HG03520 (cell line): ENCODE results near the gene ABCA4.

Source experiments
- ATAC-seq: cut with Tn5 transposase; IDR thresholded peaks from one replicate; pipeline ENCODE4 v1.9.1; 2021; ENCODE audit warnings: mild to moderate bottlenecking, moderate library complexity; ENCODE audit not compliant: unreplicated experiment

ABCA4 gene

DNA sequence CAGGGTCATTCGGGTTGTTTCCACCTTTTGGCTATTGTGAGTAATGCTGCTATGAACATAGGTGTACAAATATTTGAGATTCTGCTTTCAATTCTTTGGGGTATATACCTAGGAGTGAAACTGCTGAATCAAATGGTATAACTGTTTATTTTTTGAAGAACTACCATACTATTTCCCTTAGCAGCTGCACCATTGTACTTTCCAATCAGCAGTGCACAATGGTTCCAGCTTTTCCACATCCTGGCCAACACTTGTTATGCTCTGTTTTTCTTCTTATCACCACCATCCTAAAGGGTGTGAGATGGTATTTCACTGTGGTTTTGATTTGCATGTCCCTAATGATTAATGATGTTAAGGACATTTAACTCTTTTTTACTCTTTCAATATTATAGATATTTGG, 3.6 kb upstream of the ABCA4 start:
- ATAC-seq: no peak

DNA sequence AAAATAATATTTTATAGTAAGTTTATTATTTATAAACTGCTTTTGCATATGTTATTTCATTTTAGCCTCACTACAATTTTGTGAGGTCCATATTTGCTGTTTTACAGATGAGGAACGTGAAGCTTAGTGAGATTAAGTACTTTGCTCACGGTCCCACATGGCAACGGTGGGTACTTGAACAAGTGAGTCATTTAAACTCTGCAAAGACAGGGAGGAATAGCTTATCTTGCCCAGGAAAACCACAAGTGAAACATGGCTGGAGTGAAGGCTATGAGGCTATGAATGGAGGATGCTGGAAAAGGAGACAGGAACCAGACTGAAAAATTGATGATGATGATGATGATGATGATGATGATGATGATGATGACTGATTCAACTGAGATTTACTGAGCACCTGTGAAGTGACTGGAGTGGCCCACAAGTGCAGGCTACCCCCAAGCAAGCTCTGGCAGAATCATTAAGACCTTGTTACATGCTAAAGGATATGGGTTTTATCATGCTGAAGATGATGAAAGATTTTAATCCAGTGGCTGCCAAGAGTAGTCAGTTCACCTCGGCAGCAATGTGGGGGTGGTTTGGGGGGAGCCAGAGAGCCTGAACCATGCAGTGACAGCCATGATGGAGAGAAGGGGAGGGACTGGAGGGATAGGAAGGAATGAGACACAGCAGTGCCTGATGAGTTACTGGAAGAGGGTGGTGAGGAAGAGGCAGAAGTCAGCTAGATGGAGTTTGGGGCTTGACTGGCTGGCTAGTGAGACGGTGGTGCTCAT, 1.4 kb upstream of the ABCA4 start:
- no peak for ATAC-seq

DNA sequence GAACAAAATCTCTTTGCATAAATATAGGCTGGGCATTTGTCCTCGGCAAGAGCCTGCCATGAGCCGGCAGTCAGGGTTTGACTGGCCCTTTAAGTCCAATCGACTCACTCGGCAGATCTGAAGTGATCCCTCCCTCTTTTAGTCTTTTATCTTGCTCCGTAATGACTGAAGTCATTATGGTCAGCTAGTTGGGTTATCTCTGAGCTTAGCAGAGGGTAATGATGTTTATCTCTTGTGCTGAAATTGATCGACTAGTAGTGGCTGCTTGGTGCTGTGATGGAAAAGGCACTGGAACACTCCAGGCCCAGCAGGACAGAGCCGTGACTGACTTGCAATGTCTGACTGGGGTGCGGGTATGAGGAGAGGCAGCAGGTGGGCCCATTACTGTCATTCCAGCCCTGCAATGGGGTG, 468 bp upstream of the ABCA4 start:
- no peak for ATAC-seq

DNA sequence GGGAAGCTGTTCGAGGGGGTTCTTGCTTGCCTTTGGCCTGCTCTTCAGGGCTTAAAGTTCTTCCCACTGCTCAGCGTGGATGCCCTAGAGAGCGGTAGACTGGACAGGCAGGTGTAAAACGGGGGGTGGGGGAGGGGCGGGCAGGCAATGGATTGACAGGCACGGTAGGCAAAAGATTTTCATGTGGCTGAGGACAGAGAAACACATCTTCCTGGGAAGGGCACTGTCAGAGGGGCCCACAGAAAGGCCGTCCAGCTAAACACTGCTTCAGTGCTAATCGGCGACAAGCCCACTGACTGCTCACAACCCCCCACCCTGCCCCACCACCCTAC, 412 bp downstream of the ABCA4 start:
- no peak for ATAC-seq

DNA sequence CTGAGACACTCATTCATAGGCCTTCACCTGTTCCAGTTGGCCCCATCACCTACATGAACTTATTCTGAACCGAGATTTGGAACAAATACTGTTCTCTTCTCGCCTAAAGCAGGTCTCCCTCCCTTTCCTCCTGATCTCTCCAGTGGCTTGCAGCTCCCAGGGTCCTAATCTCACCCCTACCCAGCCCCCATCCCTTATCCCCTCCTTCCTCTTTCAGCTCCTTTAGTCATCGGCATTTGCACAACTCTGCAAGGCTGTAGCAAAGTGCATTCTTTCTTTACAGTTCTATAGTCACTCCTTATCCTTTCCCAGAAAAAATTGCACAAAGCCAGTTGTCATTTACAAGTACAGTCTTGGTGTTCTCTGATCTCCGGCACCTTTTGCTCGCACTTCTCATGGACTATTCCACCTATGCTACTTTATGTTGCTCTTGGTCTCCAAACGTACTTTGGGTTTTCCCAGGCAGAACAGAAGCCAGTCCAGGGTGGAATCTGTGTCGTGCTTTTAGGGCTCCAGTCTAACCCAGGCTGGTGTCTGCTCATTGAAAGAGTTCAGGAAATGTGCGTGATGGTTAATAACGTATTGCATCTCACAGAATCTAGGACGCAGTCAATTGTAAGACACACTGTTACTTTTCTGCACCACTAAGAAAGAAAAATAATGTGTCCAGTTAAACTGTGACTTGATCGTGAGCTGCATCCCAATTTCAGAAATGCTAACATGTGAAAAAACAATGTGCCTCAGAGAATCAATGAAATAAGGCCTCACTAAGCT, 965 bp downstream of the ABCA4 start:
- no peak for ATAC-seq

DNA sequence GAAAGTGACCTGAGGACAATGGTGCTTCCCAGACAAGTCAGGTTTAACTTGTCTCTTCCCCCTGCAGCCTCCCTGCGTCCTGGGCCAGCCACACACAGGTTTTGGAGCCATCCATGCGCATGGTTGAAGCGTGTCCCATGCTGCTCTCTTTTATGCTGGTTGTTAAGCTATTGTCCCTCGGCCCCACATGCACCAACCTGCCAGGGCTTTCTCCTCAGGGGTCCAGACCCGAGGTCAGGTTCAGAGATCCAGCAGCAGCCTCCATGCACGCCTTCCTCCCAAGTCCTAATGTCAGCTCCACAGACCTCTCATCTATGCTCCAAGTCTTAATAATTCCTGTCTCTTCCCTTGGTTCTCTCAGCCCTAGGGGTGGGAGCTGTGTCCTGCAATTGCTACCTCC, 1.6 kb downstream of the ABCA4 start:
- ATAC-seq: no peak

DNA sequence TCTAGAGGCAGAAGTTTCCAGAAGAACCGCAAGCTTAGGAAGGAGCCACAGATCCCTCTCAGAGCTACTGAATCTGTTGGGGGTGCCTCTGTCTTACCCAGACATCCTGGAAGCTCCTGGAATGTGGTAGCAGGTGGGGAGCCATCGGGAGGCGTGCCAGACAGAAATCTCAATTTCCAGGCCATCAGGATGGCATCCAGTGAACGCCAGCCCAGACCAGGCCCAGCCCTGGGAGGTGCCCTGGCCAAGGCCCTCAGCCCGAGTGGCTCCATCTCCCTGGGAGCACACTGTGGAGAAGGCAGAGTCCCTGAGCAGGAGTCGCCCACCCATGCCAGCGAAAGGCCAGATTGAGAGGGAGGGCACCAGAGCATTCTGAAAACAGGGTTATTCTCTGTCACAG, 2.5 kb downstream of the ABCA4 start:
- ATAC-seq: no peak

DNA sequence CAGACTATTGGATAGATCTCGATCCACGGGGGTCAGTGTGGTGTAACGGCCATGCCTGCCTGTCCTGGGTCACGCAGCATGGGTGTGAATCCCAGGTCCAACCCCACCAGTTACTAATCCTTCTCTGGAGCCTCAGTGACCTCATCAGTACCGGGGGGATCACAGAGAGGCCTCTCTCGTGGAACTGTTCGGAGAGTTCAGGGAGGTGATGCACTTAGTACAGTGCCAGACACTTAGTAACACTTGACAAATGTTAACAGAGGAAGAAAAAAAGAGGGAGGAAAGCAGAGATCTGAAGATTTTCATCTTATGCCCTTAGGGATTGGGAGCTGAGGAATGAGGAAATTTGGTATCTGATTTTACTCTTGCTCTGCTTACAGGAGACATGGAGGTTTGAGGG, 2.9 kb downstream of the ABCA4 start:
- no peak for ATAC-seq

DNA sequence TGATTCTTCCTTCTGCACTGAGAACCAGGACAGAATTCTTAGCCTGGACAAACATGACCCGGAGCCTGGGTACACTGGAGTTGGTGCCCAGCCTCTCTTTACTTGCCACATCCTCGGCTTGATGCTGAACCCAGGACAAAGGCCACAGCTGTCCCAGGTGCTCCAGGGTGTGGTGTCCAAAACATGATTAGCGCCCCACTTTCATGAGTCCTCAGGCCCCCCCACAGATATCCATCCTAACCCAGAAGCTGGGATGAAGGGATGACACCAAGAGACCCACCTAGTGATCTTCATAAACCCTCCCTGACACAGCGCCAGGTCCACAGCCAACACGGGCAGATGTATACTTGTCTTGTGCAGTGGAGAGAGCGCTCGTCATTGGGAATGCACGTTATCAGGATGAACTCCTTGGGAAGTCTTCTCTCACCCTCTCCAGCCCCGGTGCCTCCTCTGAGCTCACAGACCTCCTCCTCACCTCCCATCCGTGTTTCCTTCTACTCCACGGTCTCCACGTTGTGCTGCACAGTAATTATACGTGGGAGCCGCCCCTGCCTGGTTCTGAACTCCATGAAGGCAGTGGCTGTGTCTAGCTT, 3.6 kb downstream of the ABCA4 start:
- ATAC-seq: no peak

DNA sequence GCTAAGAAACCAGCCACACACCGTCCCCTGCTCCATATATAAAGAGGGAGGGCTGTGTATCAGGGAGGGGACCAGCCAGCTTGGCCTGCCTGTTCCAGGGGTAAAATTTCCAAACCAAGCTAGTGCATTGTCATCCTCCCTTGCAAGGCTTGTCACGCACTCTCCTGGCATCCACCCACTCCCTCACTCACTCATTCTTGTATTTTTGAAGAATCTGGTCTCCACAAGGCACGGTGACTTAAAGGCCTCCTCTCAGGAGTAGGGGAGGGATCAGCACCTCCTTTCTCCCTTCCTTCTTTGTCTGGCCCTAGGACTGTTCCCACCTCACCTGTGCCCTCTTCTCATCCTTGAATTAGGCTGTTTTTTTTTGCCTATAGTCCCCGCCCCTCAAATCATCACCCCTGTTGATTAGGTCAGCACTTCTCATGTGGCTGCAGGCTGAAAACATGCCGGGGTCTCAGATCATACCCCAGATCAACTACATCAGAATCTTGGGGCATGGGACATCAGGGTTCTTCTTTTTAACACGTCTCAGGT, 5.0 kb downstream of the ABCA4 start:
- no peak for ATAC-seq

DNA sequence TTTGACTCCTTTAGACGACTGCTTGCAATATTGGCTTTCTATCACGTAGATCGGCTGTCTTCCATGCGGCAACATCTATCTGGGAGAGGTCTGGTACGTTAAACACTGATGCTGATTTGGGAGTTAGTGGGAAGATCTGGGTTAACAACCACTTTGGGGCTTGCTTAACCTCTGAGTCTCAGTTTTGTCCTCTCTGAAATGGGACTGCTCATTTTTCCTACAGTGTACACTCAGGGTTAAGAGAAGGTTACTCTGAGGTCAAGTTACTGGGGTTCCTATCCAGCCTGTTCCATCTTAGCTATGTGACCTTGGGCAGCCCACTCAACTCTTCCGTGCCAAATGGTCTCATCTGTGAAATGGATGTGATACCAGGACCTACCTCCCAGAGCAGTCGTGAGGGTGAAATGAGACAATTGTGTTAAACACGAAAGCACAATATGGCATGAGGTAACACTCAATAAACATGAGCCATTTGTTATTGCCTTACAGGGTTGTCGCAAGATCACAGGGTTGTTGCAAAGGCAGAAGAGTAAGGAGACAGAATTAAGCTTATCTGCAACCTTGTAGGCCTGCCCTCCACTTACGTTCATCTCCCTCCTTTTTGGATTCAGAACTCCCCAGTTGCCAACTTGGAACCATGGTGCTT, 5.6 kb downstream of the ABCA4 start:
- ATAC-seq: no peak

DNA sequence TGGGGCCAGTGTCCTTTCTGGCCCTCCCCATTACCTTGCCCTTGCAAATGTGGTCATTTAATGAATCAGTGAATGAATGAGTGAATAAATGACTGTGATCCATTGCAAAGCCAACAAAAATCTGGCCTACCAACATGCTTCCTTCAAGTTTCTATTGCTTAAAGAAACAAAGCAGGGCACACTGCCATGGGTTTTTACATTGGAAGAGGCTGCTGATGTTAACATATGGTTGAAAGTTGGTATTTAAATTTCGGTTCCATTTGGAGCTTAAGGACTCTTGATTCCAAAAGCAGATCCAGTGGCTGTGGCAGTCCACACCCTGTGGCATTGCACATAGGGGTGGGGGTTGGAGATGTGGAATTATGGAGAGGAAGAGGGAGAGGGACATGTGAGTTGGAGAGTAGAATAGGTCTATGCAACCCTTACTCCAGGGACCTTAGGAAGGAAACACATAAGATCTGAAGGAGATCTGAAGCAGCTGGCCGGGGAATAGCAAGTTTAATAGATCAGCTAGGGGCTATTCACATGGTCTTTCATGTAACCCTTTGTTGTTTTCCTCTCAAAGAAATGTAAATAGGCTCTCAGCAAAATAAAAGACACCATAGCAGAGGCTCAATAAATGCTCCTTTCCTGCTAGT, 7.2 kb downstream of the ABCA4 start:
- no peak for ATAC-seq

DNA sequence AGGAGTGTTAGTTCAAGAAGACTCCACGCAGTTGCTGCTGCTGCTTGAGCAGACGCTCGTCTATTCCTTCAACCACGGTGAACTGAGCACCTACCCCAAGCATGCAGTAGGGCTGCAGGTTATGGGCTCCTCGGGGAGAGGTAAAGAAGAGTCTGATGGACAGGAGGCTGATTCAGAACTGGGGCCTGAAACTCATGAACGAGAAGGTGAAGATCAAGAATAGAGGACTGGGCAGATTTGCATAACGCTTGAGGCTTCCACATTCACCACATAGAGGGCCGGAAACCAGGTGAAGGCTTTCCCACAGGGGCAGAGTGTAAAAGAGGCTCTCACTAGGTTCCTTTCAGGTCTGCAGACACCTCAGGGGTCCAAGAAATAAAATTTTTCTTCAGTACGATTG, 9.1 kb downstream of the ABCA4 start:
- ATAC-seq: peak; percentile 94

DNA sequence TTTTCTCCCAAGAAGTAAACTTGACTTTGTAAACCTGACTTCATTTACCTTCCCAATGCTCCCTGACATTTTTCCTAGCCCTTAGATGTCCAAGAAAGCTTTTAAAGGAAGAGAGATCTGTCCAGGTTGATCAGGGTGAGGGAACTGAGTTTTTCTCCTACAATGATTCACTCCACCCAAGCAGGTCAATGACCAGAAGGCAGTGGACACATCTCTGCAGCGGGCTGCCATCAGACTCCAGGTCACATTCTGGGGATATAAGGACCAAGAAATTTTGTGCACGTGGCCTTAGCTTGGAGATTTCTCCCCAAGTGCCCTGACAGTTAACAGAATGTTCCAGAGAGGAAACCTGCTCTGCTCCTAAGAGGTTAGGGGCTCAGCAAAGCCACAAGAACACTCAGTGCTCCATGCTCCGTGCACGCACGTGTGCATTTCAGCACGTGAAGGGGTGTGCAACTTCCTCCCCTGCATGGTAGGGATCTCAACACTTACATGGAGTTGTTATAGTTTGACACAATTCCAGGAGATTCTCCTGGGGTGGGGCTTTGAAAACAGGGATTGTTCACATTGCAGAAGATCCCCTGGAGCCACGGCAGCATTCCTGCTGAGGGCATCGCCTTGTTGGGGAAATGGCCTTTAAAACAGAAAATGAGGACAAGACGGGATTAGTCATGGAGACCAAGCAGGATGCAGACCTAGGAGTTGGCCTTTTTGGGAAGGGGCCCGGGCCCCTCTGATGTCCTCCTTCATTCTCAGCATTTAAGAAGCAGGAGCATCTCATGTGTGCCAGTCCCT, 9.8 kb downstream of the ABCA4 start:
- ATAC-seq: no peak

DNA sequence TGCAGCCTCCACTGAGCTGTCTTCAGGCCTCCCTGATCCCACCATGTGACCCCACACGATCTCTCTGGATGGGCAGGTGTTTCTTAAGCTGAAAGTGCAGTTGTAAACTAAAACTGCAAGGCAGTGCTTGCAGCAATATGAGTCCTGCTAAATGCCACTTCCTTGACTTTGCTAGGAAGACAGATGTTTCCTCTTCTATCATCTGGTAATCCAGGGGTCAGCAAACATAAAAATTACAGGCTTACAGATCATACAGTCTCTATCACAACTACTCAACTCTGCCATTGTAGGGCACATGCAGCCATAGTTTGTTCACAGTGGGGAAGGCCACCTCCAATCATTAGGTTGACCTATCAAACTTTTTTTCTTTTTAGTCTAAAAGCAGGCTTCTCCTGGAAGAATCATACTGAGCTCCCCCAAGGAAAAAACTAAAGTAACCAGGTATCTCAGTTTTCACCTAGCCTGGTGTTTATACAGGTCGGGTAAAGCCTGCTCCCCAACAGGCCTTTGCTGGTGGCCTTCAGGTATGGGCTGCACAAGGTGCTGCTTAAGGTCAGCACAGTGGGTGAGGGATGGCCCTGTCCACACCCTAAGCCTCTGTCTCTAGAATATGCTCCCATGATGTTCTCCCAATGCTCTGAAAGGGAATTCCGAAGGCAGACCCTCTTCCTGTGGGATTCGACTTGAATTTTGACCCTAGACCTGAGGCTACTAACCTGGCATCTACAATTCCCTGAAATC, 10.8 kb downstream of the ABCA4 start:
- ATAC-seq: no peak

DNA sequence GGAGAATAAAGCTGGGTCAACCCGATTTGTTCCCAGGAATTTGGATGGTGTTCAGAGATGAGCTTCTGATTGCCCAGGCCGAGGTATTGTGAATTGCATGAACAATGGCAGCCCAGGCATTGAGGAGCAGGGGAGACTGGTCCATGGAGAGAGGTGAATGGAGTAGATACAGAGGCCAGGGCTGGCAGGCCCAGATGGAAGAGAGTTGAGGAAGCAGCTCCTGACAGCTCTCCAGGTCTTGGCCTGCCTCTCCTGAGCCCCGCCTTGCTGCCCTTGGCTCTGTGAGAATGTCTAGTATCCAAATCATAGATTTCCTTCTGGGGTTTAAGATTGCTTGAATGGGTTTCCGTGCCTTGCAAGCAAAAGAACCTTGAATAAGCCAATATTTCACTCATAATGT, 11.5 kb downstream of the ABCA4 start:
- ATAC-seq: no peak

DNA sequence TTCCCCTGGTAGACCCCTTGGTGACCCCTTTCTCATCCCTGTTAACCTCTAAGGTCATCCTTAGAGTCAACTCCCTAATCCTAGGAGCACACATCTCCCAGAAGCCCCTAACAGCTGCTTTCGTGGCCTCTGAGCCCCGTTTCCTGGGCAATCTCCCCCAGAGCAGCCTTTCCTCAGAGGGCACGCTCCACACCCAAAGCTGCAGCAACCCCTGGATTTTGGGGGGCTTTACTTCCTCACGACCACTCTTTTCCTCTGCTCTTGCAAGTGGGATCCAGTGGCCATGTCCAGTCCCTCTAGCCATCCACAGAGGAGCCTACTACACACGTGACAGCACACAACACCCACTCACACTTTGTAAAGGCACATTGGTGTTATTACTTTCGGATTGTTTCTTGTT, 13.8 kb downstream of the ABCA4 start:
- ATAC-seq: no peak

DNA sequence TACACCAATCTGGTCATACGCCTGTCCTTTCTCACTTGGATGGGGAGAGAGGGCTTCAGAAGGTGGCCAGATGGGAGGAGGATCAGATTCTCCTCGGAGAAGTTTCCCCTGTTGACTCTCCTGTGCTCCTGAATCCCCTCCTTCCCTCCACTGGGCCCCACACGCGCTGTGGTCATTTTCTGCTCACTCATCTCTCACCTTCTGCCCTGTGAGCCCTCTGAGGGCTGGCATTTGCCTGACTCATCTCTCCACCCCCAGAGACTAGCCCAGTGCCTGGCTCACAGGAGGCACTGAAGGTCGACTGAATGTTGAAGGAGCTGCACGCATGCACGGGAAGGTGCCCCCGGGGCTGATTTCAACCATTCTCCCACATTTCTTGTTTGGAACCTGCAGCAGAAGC, 14.2 kb downstream of the ABCA4 start:
- no peak for ATAC-seq

DNA sequence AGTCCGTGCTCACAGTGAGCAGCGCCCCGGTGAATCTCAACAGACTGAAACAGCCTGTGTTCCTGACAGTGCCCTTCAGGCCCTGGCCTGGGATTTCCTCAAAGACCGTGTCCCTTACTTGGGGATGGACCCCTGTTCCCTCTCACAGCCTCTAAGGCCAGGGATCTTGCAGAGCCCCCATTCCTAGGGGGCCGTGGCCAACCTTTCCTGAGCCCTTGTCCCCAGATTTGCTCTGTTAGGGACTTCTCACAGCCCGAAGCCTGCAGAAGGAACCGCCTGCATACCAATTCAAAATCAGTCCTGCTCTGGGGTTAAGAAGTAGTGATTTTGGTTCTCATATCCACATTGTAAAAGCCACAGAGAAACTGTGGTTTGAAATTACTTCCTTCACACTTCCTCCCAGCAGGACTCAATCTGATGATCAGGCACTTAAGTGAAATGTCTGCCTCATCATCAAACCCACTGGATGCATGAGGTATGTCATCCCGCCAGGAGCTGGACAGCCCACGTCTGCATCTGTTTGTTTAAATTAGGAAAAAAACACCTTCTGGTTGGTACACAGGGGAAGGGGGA, 14.9 kb downstream of the ABCA4 start:
- ATAC-seq: peak; percentile 49
